Measurements from ENCODE around the gene SATB2.

Gene SATB2

DNA sequence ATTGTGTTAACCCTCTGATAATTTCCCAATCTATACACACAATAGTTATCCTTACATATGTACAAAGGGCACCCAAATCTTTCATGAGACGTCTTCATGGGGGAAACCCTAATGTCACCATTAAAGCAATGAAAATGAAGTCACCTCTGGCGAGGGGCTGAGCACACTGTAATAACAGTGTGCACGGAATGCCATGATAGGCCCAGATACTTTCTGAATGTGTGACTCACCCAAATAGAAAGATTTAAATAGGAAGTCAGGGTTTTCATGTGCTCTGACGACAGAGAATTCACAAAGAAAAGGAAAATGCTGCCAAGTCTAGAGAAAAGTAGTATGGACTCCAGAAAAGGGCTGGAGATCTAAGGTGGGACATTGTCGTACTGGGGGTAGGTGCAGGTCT lies 128.3 kb downstream of the SATB2 start:
- Mint-ChIP-seq H3K36me3 (ENCODE audit: low read depth) (no peaks in the 10 kb centered on the region), H3K4me3 (no peak overlapping the region), H3K4me1 (ENCODE audit: low read depth) (no peaks in the 10 kb centered on the region), H3K27ac (no peak overlapping the region), H3K27me3 (ENCODE audit: low read depth) (no peaks in the 10 kb centered on the region), H3K9me3 (no peaks in the 10 kb centered on the region)
- DNase-seq (ENCODE audit: low spot score) = no peak

DNA sequence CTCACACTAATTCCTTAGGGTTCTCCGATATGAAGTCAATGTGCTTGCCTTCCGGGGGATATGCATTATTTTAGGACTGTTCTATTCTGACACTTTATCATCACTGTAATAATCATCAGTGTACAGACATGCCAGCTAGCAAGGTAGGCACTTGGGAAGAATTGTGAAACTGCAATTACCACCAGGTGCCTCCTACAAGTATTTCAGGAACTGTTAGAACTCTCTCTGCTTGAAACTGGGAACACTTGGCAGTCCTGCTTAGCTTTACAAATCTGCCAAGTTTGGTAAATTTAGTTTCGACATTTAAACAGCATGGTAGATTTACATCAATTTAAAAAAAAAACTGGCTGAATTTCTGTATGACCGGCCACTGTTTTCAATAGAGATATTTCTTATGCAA lies 128.7 kb downstream of the SATB2 start:
- DNase-seq (ENCODE audit: low spot score) = no peak
- Mint-ChIP-seq H3K4me3 (no peak overlapping the region), H3K36me3 (ENCODE audit: low read depth) (no peaks in the 10 kb centered on the region), H3K9me3 (no peaks in the 10 kb centered on the region), H3K27ac (no peak overlapping the region), H3K4me1 (ENCODE audit: low read depth) (no peaks in the 10 kb centered on the region), H3K27me3 (ENCODE audit: low read depth) (no peaks in the 10 kb centered on the region)

DNA sequence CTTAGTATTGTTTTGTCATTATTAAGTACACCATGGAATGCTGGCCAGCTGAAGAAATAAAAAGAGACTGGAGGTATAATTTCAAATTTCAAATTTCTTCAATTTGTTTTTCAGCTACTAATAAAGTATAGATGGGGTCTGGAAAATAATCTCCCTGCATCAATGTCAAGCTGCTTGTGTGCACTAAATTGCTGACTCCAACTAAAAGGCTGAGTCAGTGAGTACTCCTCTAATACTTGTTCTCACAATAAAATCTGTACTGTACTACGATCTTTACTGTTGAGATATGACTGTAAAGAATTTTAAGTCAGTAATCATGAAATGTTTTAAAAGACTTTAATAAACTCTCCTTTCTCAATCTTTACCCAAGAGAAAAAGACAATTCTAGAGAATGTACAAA lies 131.9 kb downstream of the SATB2 start:
- Mint-ChIP-seq H3K4me3 (no peak overlapping the region), H3K36me3 (ENCODE audit: low read depth) (no peaks in the 10 kb centered on the region), H3K4me1 (ENCODE audit: low read depth) (no peaks in the 10 kb centered on the region), H3K27ac (no peak overlapping the region), H3K9me3 (no peaks in the 10 kb centered on the region), H3K27me3 (ENCODE audit: low read depth) (no peaks in the 10 kb centered on the region)
- no peak for DNase-seq (ENCODE audit: low spot score)

DNA sequence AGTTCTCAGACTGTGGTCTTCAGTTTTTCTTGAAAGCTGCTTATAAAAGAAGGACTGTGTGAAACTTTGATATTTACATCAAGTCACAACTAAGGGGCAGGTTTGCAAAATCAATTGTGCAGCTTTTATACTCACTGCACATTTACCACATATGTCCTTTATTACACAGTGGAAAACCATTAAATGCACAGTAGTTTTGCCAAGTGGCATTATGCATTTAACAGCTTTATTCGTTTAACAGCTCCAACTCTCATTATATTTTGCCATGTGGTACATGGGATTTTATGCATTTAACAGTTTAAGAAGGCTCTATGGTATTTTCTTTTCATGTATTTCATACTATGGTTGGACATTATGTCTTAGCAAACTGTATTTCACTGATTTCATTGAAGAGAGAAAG lies 135.6 kb downstream of the SATB2 start:
- Mint-ChIP-seq H3K27ac (no peak overlapping the region), H3K27me3 (ENCODE audit: low read depth) (no peaks in the 10 kb centered on the region), H3K36me3 (ENCODE audit: low read depth) (no peaks in the 10 kb centered on the region), H3K4me3 (no peak overlapping the region), H3K9me3 (no peaks in the 10 kb centered on the region), H3K4me1 (ENCODE audit: low read depth) (no peaks in the 10 kb centered on the region)
- DNase-seq (ENCODE audit: low spot score) = no peak

DNA sequence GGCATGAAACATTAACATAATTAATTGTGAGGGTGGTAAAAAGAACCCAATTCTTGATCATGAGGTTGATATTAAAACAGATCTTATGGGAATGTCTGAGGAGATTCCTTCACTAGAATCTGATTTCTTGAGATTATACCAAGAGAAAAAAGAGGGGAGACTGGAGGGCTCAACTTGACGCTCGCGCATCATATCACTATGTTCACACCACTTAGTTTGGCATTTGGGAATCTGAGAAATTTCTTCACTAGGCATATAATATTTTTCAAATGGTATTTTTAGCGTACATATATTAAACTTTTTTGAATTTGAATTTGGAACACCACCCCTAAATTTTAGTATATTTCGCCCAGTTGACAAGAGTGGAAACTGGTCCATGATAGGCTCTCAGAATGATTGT lies 140.1 kb downstream of the SATB2 start:
- no peak overlapping the region for H3K4me3 Mint-ChIP-seq
- H3K27ac Mint-ChIP-seq = no peak overlapping the region
- no peak for DNase-seq (ENCODE audit: low spot score)
- H3K27me3 Mint-ChIP-seq (ENCODE audit: low read depth) = no peaks in the 10 kb centered on the region
- H3K36me3 Mint-ChIP-seq (ENCODE audit: low read depth) = no peaks in the 10 kb centered on the region
- H3K4me1 Mint-ChIP-seq (ENCODE audit: low read depth) = no peaks in the 10 kb centered on the region
- no peaks in the 10 kb centered on the region for H3K9me3 Mint-ChIP-seq

DNA sequence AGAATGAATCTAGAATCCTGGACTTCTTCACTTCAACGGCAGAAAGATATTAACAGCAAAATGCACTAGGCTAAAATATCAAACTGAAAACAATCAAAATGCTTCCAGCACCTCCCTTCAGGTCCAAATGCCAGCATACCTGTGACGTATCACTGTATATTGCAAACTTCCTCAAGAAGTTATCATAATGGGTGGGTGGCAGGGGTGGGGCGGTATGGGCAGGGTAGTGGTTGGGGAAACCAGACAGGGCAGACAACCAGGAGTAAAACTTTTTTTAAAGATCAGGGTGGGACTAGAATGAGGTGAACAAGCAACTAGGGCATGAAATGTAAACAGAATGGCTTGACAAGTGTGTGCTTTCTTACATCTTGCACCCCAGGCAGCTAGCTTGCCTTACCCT lies 140.9 kb downstream of the SATB2 start:
- no peaks in the 10 kb centered on the region for H3K4me1 Mint-ChIP-seq (ENCODE audit: low read depth)
- H3K9me3 Mint-ChIP-seq = no peaks in the 10 kb centered on the region
- no peak overlapping the region for H3K4me3 Mint-ChIP-seq
- no peak for DNase-seq (ENCODE audit: low spot score)
- H3K36me3 Mint-ChIP-seq (ENCODE audit: low read depth) = no peaks in the 10 kb centered on the region
- H3K27ac Mint-ChIP-seq = no peak overlapping the region
- no peaks in the 10 kb centered on the region for H3K27me3 Mint-ChIP-seq (ENCODE audit: low read depth)

DNA sequence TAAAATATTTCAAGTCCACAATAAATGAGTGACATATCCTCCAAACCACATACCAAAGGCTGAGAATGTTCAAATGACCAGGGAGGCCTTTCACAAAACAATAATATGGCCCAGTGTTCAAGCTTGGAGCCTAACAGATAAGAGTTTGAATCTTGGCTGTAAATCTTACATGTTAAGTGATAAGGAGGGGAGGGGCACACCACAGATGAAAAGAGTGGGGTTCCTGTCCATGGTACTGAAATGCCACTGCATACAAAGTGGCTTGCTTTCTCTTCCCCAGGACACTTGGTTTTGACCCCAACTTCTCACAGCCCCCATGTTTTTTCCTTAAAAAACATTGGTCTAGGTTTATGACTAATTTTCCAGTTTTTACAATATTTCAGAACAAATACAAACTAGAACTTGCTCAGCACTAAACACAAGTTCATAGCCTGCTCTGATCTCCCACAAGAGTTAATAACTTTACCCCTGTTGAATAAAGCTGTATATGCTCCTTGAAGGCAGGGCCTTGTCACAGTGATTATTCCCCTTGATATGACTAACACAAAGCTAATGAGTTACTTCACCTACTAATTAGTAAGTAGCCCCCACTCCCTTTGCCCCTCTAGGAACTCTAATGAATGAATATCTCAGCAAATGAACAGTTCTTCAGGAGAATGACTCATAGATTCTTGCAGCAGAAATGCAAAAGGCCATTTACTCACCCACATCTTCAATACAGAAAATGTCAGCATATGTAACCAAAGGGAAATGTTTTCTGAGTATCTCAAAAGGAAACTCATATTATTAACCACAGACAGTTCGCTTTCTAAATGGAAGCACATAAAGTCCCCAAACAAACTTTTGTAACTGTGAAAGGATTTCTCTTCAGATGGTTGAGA lies 142.2 kb downstream of the SATB2 start:
- no peak for DNase-seq (ENCODE audit: low spot score)
- H3K36me3 Mint-ChIP-seq (ENCODE audit: low read depth) = no peaks in the 10 kb centered on the region
- no peaks in the 10 kb centered on the region for H3K4me1 Mint-ChIP-seq (ENCODE audit: low read depth)
- no peaks in the 10 kb centered on the region for H3K27me3 Mint-ChIP-seq (ENCODE audit: low read depth)
- no peak overlapping the region for H3K4me3 Mint-ChIP-seq
- H3K9me3 Mint-ChIP-seq = no peaks in the 10 kb centered on the region
- no peak overlapping the region for H3K27ac Mint-ChIP-seq

DNA sequence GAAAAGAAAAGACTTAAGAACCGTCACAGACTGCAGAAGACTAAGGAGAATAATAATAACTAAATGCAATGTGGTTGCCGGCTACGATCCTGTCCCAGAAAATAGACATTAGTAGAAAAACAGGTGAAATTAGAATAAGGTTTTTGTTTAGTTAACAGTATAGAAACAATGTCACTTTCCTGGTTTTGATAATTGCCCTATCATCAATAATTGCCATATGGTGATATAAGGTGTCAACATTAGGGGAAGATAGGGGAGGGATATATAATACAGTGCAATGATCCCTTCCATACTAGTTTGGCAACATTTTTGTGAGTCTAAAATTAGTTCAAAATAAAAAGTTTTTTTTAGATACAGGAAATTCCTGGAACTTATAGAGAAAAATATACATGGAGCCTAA lies 144.8 kb downstream of the SATB2 start:
- Mint-ChIP-seq H3K27me3 (ENCODE audit: low read depth) (no peaks in the 10 kb centered on the region), H3K9me3 (no peaks in the 10 kb centered on the region), H3K4me1 (ENCODE audit: low read depth) (no peaks in the 10 kb centered on the region), H3K27ac (no peak overlapping the region), H3K36me3 (ENCODE audit: low read depth) (no peaks in the 10 kb centered on the region), H3K4me3 (no peak overlapping the region)
- DNase-seq (ENCODE audit: low spot score) = no peak

DNA sequence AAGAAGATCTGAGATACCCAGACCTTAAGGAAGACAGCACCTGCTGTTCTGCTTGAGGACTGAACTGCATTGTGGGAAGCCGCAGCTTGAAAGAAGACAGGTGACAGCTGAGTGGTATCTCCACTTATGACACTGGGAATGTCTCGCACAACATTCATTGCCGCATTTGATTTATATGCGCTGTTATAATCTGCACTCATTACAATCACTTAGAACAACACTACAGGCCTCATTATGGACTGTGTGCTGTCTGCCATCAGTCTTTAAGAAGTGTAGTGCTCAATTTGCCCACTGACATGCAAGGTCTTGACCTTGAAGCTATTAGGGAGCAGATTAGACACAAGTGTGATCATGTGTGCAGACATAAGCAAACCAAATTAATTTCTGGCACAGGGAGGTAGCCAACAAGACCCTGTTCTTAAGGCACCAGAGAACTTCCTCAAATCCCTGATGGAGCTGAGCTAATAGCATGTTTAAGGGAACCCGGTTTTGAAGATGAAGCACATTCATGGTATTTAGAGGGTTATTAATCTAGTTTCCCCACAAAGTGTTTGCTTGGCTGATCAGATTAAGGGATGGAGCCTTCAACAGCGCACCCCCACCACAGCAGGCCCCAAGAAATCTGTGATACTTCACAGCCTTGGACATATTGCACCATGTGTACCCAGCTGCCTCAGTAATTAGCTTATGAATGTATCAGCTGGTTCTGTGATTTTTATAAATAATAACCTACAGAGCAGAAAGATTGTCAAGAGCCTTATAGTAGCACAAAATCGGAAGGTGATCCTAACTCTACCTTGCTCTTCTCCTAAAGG lies 146.8 kb downstream of the SATB2 start:
- Mint-ChIP-seq H3K27ac (no peak overlapping the region), H3K4me3 (no peak overlapping the region), H3K9me3 (no peaks in the 10 kb centered on the region), H3K4me1 (ENCODE audit: low read depth) (no peaks in the 10 kb centered on the region), H3K36me3 (ENCODE audit: low read depth) (no peaks in the 10 kb centered on the region), H3K27me3 (ENCODE audit: low read depth) (no peaks in the 10 kb centered on the region)
- no peak for DNase-seq (ENCODE audit: low spot score)

DNA sequence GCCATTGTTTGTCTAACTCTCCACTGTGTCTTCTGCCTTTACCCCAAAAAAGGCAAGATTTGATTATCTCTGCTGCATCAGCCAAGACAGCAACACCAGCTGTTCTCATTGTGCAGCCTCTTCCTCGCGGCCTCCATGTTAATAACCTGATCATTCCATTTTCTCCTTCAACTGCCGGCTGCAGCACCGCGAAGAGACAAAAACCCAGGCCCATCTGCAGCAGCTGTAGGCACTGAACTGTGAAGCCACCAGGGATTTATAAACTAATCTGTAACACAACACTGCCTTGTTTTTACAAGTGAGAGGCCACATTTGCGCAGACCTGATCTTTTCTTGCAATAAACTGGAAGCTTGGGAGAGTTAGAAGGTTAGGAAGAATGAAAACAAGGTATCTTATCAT lies 147.8 kb downstream of the SATB2 start:
- no peaks in the 10 kb centered on the region for H3K4me1 Mint-ChIP-seq (ENCODE audit: low read depth)
- H3K27ac Mint-ChIP-seq = no peak overlapping the region
- H3K36me3 Mint-ChIP-seq (ENCODE audit: low read depth) = no peaks in the 10 kb centered on the region
- no peak for DNase-seq (ENCODE audit: low spot score)
- no peaks in the 10 kb centered on the region for H3K27me3 Mint-ChIP-seq (ENCODE audit: low read depth)
- H3K4me3 Mint-ChIP-seq = no peak overlapping the region
- H3K9me3 Mint-ChIP-seq = no peaks in the 10 kb centered on the region

DNA sequence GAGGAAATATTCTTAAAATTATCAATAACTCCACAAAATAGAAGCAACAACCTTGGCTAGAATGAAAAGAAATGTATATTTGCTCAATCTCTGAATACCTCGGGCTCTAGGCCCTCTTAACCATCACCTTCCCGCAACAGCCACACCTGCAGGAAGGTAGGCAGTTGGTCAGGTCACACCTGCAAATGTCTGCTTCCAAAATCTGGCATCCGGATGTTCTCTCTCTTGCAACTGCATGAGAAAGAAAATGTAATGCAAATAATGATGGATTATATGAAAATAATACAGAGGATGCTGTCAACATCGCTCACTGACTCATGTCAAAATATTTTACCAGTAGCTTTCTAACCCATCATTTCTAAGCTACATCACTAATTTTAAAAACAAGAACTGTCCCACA lies 148.3 kb downstream of the SATB2 start:
- no peak overlapping the region for H3K27ac Mint-ChIP-seq
- no peaks in the 10 kb centered on the region for H3K27me3 Mint-ChIP-seq (ENCODE audit: low read depth)
- no peak overlapping the region for H3K4me3 Mint-ChIP-seq
- H3K36me3 Mint-ChIP-seq (ENCODE audit: low read depth) = no peaks in the 10 kb centered on the region
- no peaks in the 10 kb centered on the region for H3K9me3 Mint-ChIP-seq
- DNase-seq (ENCODE audit: low spot score) = no peak
- no peaks in the 10 kb centered on the region for H3K4me1 Mint-ChIP-seq (ENCODE audit: low read depth)

DNA sequence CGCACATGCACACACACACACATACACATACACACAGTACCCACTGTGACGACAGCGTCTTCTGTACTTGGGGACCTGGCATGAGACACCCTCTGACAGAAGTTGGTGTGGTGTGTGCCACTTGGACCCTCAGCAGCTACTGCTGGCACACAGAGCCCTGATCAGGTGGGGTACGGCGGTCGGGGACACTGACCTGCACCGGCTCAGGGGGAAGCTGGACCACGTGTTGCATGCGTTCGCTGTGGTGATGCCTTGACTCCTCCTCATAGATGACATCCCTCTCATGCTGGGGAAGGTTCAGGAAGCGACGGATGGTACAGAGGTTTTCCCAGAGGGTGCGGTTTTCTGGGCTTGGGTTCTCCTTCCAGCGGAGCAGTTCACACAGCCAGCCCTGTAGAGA lies 149.2 kb downstream of the SATB2 start:
- H3K4me1 Mint-ChIP-seq (ENCODE audit: low read depth) = no peaks in the 10 kb centered on the region
- no peaks in the 10 kb centered on the region for H3K9me3 Mint-ChIP-seq
- no peaks in the 10 kb centered on the region for H3K36me3 Mint-ChIP-seq (ENCODE audit: low read depth)
- no peak for DNase-seq (ENCODE audit: low spot score)
- H3K4me3 Mint-ChIP-seq = no peak overlapping the region
- H3K27me3 Mint-ChIP-seq (ENCODE audit: low read depth) = no peaks in the 10 kb centered on the region
- H3K27ac Mint-ChIP-seq = no peak overlapping the region

DNA sequence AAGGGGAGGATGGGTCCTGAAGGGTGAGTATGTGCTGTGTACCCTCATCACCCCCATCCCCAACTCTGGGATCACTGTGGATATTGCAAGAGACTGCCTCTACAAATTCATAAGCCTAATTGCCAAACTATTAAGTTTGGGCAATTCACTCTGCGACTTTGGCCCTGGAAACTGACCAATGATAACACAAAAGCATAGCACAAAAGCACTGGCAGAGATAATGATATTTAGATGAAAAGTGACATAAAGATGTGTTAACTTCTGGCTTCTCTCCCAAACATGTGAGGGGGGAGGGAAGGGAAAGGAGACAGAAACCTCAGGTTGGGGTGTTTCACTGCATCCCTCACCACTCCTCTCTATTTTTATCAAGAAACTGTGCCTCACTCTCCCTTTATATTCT lies 150.3 kb downstream of the SATB2 start:
- no peak for DNase-seq (ENCODE audit: low spot score)
- H3K36me3 Mint-ChIP-seq (ENCODE audit: low read depth) = no peaks in the 10 kb centered on the region
- H3K27ac Mint-ChIP-seq = no peak overlapping the region
- no peaks in the 10 kb centered on the region for H3K27me3 Mint-ChIP-seq (ENCODE audit: low read depth)
- H3K9me3 Mint-ChIP-seq = no peaks in the 10 kb centered on the region
- no peak overlapping the region for H3K4me3 Mint-ChIP-seq
- no peaks in the 10 kb centered on the region for H3K4me1 Mint-ChIP-seq (ENCODE audit: low read depth)

DNA sequence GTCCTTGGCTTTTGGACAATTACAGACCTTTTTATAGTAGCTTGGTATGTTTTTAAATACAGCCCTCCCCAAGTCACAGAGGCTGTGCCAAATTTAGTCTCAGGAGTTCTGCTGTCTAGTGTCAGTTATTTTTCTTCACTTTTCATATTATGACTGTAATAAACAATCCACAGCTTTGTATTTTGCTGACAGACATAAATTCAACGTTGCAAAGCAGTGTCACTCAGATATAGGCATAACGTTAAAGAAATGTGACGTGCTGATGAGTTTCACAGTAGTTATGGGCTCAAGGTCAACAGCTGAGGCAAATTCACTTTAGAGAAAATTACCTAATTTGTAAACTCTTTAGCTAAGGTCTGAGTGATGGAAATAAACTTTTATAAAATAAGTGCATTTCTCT lies 151.6 kb downstream of the SATB2 start:
- Mint-ChIP-seq H3K27ac (no peak overlapping the region), H3K36me3 (ENCODE audit: low read depth) (no peaks in the 10 kb centered on the region), H3K27me3 (ENCODE audit: low read depth) (no peaks in the 10 kb centered on the region), H3K4me1 (ENCODE audit: low read depth) (no peaks in the 10 kb centered on the region), H3K4me3 (no peak overlapping the region), H3K9me3 (no peaks in the 10 kb centered on the region)
- no peak for DNase-seq (ENCODE audit: low spot score)
